ENCODE data around the gene NCAN.
"Not testable (repeated sequence)": the region's sequence is repeated elsewhere in the genome, so short reads cannot be mapped to it uniquely, and the experiment has no call there.

Gene NCAN

DNA sequence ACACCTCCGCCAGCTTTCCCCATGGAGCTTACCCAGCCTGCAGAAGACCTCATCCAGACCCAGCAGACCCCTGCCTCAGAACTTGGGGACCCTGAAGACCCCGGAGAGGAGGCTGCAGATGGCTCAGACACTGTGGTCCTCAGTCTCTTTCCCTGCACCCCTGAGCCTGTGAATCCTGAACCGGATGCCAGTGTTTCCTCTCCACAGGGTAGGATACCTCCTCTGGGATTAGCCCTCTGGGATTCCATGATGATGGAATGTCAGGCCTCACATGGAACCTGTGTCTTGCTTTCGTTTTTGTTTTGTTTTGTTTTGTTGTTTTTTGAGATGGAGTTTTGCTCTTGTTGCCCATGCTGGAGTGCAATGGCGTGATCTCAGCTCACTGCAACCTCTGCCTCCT lies 17.8 kb upstream of the NCAN start:
- DNase-seq (ENCODE audit: low spot score): no peak

DNA sequence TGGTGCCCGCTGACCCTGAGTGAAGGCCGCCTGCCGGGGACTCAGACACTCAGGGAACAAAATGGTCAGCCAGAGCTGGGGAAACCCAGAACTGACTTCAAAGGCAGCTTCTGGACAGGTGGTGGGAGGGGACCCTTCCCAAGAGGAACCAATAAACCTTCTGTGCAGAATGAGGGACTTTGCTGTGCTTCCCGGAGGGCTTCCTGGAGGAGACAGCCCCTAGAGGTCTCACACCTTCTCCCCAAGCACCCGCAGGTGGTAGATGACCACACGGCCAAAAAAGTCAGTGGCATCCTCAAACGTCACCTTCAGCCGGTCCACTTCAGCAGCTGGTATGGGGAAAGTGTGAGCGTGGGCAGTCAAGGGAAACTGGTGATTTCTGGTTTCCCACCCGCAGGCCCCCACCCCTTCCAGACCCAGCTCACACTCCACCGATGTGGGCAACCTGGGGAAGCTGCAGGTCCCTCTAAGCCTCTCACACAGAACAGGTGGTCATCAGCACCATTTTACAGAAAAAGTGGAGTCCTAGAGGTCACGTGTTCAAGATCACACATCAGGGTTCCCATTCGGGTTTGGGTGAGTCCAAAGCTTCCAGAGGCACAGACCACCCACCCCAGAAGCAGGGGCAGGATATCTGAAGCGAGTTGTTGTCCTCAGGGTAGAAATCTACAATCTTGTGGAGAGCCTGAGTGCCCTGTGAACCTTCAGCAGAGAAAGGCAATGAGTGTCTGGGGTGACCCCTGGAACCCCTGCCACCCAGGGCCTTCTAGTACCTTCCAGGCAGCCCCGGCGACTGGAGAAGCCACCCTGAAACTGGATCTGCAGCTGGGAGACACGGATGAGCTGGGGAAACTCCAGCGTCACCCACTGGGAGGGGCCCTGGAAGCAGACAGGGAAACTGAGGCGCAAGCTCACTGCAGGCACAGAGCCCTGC lies 9.8 kb upstream of the NCAN start:
- DNase-seq (ENCODE audit: low spot score): no peak

- DNase-seq (ENCODE audit: low spot score): no peak
These were observed 9.1 kb upstream of the NCAN start for GRCh38 chr19:19202707-19203011.

- peak; percentile 100 for DNase-seq (ENCODE audit: low spot score)
These were observed 8.5 kb upstream of the NCAN start, which contains the start of gene NR2C2AP for GRCh38 chr19:19203012-19203856. NR2C2AP (minus strand) TSS chr19:19203414; CDS start chr19:19203060, 354 bp downstream.

DNA sequence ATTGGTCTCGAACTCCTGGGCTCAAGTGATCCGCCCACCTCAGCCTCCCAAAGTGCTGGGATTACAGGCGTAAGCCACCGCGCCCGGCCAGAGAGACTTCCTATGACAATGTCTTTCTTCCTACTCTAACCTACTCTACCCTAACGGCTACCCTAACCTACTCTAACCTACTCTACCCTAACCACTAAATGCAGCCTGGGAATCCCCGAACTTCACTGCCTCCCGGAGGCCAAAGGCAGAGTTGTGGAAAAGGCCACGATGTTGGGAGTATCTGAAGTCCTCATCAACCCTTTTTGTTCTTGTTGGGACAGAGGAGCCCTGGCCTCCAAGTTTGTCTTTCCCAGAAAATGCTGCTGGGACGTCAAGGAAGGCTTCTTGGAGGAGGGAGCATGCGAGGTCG lies 7.6 kb upstream of the NCAN start:
- DNase-seq (ENCODE audit: low spot score): no peak

DNA sequence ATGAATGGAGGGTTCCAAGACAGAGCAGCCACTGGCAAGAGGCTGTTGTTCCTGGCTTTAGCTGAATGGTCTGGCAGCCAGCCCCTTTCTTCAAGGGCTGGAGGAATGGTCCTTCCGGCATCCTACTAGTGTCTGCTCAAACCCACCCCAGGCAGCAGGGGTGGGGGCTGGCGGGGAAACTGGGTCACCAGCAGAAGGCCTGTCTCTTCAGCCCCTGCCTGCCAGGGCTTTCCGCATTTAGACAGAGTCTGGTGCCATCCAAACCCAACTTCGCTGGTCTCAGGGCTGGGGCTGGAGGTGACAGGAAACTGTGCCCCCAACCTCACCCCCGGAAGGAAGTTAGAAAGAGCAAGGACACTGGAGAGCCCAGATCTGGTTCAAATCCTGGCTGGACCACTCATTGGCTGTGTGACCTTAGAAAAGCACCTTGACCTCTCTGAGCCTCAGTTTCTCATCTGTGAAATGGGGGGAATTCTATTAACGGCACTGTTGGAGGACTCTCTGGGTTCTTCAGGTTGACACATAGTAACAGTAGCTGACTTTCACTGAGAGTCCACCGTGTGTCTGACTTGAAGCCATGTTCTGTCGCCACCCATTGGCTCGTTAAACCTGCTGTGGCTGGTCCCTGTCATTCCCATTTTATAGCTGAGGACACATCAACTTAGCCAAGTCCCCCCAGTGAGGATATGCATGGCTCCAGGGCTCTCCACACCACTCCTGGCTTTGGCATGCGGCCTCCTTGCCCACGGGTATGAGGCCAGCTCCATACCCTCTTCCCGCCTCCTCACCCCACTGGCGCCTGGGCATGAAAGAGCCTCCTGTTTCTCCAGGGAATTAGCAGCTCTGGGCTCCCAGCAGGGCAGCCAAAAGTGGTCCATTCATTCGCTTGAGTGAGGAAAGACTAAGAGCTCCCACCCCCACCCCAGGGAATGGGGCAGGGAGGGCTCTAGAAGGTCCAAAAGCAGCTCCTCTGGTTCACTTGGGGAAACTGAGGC lies 6.0 kb upstream of the NCAN start:
- no peak for DNase-seq (ENCODE audit: low spot score)

DNA sequence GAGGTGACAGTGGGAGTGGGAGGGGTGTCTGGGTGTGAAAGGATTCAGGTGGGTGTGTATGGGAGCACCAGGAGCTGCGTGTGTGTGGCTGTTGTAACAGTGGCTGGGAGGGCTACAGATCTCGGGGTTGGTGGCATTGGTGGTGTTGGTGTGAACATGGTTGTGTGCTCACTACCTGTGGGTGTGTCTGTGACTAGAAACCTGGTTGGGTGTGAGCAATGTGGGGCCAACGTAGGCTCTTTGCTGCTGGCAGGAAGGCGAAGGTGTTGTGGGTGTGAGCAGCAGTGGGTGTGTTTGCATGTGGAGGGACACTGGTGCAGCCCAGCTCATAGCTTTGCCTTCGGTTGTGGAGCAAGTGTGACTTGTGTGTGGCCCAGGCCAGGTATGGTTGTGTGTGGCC lies 4.8 kb upstream of the NCAN start:
- no peak for DNase-seq (ENCODE audit: low spot score)

- DNase-seq (ENCODE audit: low spot score): no peak
These were observed 3.9 kb upstream of the NCAN start for GRCh38 chr19:19207637-19208572.

DNA sequence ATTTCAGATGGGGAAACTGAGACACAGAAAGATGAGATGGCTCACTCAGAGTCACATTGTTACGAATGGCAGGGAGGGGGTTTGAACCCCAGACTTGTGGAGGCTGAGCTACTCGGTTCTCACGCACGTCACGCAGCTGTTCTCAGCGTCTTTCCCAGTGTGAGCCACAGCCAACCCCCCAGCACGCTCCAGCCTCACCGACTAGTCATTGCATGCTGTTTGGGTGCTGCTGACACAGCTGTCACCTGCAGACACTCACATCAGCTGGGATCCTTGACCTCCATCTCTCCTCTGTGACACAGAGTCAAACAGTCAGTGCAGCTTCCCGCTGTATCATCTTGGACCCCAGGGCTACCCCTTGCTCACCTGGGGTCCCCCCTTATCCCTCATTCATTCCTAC lies 2.4 kb upstream of the NCAN start:
- no peak for DNase-seq (ENCODE audit: low spot score)

GRCh38 chr19:19212916-19213315 lies 1.2 kb downstream of the NCAN start:
- DNase-seq (ENCODE audit: low spot score): no peak

GRCh38 chr19:19213426-19214158 lies 1.8 kb downstream of the NCAN start:
- no peak for DNase-seq (ENCODE audit: low spot score)

- no peak for DNase-seq (ENCODE audit: low spot score)
These were observed 2.4 kb downstream of the NCAN start for GRCh38 chr19:19214159-19214490.

- peak; percentile 90 for DNase-seq (ENCODE audit: low spot score)
These were observed 3.1 kb downstream of the NCAN start for GRCh38 chr19:19214892-19215291.

DNA sequence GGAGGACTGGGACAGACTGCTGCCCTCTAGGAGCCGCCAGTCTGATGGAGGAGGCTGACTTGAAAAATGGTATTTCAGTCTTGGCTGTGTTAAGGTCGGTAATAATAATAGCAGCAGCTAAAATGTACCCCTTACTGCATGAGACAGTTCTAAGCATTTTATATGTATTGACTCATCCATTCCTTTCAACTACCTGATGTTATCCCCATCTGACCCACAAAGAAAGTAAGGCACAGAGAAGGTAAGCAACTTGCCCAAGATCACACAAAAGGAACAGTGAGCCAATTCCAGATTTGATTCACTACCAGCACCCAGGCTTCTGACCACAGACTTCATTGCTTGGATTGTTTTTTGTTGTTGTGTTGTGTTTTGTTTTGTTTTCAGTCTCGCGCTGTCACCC lies 4.0 kb downstream of the NCAN start:
- no peak for DNase-seq (ENCODE audit: low spot score)

DNA sequence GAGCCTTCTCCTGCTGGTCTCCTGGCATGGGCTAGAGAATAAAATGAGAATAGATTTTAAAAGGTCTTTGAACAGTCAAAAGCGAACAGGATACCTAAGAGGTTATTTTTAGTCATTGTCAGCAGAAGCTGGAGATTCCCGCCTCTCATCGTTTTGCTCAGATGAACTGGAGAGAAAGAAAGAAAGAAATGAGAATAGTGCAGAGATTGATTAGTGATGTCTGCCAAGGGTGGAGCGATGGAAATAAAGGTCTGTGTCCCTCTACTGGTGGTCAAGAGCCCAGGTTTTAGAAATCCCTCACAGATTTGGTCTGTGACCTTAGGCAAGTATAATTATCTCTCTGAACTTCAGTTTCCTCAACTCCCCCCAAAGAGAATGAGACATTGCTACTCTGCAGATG lies 5.3 kb downstream of the NCAN start:
- DNase-seq (ENCODE audit: low spot score): no peak

GRCh38 chr19:19218911-19219310 lies 7.2 kb downstream of the NCAN start:
- DNase-seq (ENCODE audit: low spot score): no peak

GRCh38 chr19:19221000-19221399 lies 9.2 kb downstream of the NCAN start:
- DNase-seq (ENCODE audit: low spot score): not testable (repeated sequence)

DNA sequence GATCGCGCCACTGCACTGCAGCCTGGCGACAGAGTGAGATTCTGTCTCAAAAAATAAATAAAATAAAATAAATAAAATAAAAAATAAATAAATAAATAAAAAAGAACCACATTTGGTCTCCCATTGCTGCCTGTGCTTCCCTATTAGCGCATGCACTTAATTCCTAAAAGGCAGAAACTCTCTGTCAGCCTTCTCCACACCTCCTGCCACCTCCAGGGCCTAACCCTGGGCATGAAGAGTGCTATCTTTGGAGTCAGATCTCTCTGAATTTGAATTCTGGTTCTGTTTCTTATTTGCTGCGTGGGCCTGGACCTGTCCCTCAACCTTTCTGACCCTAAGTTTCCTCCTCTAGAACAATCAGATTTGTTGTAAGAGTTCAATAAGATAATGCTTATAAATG lies 11.3 kb downstream of the NCAN start:
- no peak for DNase-seq (ENCODE audit: low spot score)

GRCh38 chr19:19223636-19224035 lies 11.9 kb downstream of the NCAN start:
- no peak for DNase-seq (ENCODE audit: low spot score)

GRCh38 chr19:19224150-19224851 lies 12.5 kb downstream of the NCAN start:
- no peak for DNase-seq (ENCODE audit: low spot score)
